ENCODE results near the gene NELFA.

The NELFA gene

DNA sequence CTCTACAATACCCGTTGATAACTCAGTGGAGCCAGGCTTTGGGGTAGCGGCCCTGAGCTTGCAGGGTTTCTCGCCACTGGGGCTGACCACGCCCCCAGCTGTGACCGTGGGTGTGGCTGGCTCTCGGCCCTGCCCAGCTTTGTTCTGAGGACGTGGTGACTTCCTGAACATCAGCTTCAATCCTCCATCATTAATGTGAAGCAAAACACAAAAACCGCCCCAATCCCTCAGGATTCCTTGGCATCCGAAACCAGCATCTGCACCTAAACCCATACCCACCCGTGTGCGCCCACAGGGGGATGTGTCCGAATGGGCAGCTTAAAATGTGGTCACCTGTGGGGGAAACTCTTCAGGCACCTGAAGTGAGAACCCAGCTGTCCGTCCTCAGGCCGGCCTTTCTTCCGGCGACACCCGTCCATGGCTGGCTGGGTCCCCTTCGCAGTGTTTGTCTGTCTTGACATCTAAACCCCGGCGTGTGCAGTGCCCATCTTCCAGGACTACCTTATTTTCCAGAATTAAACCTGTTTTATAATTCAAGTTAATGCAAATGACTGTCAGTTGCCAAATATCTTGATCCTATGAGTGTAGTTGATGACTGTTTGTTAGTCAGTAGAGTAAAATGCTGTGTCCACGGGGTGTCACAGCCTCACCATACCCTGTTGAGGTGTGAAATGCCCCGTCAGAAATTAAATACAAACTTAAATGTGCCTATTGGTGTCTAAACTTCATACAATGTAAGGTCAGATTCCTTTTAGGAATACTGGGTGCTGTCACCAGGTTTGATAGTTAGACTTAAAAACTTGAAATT lies 27.3 kb downstream of the NELFA start:
- FAIRE-seq, result no peak

DNA sequence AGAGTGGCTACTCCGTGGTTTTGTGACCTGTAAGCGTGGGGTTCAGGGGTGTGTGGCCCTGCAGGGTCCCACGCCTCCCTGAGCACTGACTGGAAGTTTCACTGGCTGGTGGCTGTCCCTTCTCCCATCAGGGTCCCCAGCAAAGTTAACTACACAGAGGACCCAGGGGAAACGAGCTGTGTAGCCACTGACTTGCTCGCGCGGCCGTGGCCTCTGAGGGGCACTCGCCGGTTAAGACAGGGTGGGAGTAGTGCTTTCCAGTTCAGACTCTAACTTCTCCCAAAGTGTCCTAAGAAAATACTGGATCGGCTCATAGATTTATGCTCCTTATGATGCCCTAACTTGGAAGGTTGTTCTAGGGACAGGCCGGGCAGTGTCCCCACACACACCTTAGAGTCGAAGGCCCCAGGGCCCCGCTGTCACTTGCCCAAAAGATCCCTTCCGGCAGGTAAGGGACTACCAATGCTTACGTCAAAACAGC lies 28.2 kb downstream of the NELFA start:
- FAIRE-seq, result no peak

DNA sequence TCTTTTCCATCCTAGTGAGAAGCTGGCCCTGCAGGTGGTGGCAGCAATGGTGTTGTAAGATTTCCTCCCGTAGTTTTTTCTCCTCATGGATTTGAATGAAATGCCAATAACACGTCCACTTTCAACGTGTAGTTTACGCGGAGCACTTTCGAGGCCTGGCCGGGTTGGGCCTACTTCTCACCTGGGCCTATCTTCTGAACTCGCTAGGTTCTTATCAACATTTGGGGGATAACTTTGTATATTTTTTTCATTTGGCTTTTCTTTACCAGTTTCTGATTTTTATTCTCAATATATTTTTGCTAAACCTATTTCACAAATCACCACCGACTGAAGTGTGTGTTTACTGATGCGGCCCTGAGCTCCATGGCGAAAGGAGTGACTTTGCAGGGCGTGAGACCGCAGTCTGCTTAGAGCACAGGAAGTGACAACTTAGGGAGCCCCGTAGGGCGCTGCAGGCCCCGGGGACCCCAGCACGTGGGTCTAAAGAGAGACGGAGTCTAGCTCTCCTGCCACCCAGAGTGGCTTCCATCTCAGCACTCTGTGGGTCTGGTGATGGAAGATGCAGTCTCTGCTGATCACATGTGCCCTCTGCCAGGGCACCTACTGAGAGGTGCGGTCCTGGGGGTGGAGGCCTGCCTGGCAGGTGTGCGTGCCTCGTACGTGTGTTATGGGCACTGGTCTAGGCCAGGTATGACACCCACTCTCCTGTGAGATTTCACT lies 29.1 kb downstream of the NELFA start:
- FAIRE-seq, result no peak

DNA sequence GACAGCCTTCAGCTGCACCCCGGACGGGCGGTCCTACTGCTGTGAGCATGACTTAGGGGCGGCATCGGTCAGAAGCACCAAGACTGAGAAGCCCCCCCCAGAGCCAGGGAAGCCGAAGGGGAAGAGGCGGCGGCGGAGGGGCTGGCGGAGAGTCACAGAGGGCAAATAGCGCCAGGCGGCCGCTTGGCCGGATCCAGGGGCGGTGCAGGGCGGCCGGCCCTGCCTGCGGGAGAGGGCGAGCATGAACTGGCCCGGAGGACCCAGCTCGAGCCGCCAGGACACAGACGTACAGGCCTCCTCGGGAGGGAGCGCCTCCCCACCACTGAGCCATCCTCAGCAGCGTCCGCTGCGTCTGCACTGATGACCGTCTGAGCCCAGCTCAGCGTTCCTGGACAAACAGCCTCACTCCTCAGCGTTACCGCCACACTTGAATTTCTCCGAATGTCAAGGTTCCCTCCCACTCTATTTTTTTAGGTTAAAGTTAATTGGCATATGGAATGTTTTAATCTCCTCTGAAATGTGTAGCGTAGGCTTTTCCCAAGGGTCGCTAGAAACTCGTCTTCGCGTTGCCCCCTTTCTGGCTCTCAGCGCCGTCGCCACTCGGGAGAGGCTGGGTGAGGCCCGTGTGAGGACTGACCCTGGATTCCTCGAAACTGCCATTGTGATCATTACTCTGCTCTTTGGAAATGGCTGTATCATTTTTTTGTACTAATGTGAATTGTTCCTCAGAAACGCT lies 29.9 kb downstream of the NELFA start:
- FAIRE-seq, result no peak

DNA sequence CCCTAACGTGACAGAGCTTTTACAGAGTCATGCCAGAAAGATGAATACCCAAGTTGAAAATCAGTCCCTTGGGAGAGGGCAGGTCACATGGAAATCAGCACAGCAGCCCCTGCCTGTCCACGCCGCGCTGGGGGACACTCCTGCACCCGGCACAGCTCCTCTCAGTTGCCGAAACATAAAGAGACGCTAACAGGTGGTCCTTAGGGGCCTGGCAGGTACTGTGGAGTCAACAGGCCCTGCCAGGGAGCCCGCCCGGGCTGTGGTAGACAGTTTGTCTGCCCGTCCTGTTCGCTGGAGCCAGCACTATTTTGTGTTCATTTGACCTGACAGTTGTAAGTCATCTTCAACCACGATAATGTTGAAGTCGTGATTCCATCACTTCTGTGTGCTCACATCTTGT lies 30.5 kb downstream of the NELFA start:
- no peak for FAIRE-seq

DNA sequence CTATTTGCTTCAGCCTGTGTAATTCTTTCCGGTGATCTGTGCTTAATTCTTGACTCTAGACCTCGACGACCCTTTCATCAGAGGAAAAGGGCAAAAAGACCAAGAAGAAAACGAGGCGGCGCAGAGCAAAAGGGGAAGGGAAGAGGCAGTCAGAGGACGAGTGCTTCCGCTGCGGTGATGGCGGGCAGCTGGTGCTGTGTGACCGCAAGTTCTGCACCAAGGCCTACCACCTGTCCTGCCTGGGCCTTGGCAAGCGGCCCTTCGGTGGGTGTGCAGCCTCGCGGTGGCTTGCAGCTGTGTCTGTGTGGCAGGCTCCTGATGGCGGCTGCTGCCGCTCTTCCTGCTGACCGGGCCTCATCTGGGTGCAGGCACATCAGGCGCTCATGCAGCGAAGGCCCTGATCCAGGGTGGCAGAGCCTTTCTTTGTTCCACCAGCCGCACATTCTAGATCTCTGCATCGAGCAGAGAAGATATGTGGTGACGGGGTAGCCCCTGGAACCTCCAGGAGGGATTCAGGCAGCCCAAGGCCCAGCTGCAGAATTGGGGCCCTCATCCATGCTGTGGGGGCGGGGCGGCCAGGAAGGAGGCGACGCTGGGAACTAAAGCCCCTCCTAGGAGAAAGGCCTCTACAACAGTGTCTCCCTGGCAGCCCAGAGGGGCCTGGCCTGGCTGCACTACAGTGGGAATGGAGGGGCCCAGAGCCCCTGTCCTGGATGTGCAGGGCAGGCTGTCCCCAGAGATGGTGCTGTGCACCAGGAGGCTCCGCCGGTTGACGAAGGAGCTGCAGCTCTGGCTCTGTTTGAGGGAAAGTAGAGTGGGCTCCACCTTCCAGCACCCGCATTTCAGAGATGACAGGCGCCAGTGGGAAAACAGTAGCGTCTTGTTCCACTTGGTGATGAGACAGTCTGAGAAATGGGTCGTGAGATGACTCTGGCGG lies 32.1 kb downstream of the NELFA start:
- no peak for FAIRE-seq

DNA sequence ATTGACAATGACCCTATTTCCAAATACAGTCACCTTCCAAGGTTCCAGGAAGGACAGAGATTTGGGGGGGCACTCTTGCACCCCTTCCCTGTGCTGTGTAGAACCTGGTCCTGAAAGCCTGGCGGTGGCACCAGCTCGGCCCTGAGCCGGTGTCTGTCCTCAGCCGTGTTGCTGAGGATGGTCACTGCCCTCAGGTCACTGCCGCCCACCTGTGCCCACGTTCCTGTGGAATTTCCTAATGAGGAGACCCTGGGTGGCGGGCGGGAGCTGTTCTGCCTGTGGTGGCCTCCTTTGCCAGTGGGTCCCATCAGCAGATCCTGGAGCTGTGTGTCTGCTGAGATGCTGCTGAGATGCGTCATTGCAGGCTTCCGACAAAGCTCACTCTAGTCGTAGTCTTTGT lies 32.9 kb downstream of the NELFA start:
- no peak for FAIRE-seq

DNA sequence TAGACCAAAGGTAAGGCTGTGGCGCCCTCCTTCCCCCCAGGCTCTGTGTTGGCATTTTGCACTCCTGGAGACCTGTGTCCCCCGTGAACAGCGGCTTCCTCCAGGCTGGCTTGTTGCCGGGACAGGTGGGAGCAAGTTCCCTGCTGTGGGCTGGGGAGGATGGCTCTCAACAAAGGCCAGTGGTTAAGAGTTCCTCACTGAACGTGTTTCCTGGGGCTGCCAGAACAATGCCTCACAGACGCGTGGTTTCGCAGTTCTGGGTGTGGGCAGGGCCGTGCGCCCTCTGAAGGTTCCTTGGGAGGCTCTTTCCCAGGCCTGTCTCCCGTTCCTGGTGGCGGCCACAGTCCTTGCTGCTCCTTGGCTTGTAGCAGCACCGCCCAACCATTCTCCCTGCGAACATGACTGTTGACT lies 33.4 kb downstream of the NELFA start:
- FAIRE-seq, result no peak

DNA sequence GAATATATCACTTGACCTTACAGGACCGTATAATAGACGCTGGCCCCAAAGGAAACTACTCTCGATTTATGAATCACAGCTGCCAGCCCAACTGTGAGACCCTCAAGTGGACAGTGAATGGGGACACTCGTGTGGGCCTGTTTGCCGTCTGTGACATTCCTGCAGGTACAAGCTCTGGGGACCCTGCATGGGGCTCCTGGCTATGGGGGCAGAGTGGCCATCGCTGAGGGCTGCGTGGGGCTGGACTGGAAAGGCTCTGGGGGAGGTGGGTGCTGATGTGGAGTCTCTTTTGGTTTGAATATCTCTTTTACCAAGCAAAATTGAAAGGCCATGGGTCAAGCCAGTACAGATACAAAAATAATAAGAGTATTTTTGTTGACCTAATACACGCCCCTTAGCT lies 33.9 kb downstream of the NELFA start:
- FAIRE-seq, result no peak

DNA sequence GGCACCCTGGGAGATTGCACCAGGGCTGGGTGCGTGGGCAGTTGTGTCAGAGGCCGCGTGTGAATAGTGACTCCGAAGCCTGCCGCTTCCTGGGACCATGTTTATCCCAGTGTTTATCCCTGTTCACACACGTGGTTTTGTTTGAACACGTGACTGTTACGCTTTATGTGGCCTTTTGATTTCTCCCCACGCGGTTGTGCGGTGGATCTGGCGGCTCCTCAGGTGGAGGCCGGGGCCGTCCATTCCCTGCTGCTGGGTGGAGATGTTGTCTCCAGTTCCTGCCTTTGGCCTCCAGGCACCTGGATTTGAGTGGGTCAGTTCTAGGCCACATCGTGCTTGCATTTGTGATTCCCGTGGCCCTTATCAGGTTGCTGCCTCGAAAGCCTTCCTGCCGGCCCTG lies 35.1 kb downstream of the NELFA start:
- FAIRE-seq, result no peak

DNA sequence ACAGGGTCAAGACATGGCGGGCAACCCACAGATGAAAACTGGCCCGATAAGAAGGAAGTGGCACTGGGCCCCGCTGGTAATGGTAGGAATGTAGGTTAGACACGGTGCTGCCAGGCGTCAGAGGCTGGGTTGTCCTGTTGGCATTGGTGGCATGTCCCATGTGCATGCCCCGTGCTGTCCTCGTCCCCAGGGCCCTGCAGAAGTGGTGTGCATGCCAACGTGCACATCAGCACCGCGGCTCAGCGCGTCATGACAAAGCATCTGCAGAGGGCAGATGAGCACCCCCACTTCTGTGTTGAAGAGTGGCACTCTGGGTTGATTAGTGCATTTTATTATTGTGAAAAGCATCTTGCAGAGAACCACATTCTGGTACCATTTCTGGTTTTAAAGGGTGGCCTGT lies 35.6 kb downstream of the NELFA start:
- no peak for FAIRE-seq

DNA sequence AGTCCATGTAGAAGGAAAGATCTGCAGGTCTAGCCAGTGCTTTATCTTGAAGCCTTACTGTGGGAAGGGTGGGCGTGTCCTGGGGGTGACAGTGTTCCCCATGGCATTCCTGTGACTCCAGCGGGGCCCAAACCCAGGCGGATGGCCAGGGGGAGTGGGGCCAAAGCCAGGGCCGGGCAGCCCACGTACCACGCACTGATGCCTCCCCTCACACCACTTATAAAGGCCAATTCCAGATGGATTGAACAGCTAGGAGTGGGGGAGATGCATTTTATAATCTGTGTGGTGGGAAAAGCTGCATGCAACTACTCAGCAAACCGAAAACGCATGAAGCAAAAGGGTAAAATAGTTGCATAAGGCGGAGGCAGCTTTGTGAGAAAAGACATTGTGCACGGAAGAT lies 36.4 kb downstream of the NELFA start:
- FAIRE-seq, result no peak

DNA sequence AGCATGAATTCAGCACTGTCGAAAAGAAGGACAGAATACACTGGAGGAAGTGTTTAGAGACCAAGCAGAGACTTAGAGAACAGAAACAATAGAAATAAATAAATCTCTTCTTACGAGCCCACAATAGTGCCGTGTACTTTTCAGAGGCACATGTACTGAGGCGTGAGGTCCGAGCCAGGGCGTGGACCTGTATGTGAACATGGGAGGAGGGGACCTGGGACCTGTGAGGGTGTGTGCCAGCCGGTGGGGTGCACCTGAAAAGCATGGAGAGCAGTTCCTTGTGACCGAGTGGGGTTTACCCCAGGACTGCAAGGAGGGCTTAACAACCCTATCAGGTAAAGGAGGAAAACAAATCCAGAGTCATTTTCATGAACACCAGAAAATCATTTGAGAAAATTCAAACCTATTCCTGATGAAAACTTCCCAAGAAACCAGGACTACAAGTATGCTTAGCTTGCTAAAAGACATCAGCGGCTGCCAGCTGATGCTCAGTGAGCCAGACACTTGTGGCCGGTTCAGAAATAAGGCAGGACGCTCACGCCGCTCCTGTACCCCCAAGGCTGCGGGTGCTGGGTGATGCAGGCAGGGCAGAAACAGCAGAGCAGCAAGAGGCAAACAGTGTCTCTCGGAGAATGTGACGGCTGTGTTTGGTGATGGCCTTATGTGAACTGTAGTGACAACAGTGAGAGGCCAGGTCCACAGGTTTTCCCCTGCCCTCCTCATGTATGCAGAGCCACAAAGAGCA lies 37.1 kb downstream of the NELFA start:
- no peak for FAIRE-seq

DNA sequence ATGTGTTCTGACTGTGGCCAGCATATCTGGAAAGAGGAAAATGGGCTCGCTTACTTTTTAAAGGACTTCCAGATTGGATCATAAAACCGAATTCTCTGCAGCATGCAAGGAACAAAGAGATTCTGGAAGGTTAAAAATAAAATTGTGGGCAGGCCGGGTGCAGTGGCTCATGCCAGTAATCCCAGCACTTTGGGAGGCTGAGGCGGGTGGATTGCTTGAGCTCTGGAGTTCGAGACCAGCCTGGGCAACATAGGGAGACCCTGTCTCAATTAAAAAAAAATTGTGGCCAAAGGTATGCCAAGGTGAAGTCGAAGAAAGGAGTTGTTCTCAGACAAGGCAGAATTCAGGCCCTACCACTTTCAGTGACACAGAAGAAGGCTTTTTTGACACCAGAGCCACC lies 37.8 kb downstream of the NELFA start:
- FAIRE-seq, result no peak

DNA sequence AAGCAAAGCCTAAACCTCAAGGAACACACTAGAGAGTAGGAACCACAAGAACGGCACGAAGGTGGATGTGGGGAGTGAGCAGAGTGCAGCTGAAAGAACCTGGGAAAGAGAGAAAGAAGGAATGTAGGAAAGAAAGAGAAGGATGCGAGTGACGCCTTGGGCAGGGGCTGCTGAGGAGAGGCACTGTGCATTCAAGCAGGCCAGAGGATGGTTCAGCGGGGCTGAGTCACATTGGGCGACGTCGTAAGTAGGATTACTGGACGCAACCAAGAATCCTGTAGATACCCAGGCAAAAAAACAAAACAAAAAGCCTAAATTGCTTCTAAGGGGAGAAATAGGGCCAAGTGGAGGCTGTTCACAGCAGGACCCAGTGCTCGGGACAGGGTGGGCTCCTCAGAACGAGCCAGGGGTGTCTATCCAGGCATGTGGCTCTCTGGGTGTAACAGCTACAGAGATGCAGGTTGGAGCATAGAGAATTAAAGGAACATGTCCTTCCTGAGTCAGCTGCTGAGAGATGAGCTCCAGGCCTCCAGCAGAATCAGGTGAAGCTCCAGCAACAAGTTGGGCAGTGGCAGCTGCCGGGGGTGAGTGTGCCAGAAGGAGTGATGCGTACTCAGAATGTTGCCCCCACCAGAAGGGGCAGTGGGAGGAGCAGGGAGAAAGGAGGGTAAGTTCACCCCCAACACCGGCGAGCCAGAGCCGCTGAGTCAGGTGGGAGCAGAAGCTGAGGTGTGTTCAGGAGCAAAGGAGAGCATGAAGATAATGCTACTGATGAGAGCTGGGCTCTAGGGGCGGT lies 38.6 kb downstream of the NELFA start:
- FAIRE-seq, result no peak

DNA sequence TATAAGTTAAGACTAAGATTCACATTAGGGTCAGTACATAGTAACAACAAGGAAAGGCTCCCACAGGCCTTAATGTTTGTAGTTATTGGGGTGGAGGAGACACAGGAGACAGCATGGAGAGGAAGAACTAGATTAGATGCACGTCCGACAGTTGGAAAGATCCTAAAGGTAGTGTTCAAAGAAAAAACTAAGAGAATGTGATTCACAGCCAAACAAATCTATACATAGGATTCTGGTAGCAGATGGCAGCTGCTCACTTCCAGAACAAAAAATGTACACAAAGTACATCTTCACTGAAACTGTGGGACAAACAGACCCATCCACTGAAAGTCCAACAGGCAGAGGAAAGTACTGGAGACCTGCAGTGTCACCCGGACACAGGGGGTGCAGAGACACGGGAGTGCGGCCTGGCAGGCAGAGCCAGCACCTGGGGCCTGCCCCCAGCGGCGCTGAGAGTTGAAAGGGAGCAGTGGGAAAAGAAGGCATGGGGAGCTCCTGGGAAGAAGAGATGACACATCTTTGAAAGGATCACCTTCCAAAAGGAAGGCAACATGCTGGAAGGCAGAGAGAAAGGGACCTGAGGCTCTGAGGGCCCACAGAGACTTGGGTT lies 40.0 kb downstream of the NELFA start:
- no peak for FAIRE-seq

DNA sequence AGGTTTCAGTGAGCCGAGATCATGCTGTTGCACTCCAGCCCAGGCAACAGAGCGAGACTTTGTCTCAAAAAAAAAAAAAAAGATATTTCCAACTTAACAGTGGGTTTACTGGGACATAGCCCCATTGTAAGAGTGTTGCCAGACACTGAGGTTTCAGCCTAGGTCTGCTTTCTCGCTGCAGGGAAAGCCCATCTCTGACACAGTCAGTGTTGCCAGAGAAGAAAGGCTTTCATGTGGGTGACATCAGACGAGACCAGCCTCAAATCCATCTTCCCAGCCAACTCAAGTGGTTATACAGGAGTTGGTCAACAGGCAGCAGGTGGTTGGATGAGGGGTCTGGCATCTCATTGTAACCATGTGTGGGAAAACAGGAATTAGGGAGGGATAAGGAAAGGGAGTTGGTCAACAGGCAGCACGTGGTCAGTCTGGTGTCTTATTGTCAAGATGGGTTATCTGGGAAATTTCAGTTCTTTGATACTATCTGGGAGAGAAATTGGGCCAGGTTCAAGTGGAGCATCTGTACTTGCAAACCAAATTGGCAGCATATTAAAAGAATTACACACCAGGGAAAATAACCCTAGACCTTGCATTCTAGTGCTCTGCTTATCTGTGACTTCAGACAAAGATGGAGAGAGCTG lies 41.1 kb downstream of the NELFA start:
- no peak for FAIRE-seq

DNA sequence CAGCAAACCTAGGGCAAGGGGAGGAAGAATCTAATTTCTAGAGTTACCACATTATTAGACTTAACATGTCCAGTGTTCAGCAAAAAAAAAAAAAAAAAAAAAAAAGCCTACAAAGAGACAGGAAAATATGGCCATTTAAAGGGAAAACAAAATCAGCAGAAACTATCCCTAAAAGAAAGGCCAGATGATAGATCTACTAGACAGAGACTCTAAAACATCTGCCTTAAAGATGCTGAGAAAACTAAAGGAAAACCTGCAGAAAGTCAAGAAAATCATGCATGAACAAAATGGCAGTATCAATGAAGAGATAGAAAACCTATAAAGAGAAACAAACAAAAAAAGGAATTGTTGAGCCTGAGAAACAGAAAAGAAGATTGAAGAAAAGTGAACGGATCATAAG lies 43.8 kb downstream of the NELFA start:
- no peak for FAIRE-seq

DNA sequence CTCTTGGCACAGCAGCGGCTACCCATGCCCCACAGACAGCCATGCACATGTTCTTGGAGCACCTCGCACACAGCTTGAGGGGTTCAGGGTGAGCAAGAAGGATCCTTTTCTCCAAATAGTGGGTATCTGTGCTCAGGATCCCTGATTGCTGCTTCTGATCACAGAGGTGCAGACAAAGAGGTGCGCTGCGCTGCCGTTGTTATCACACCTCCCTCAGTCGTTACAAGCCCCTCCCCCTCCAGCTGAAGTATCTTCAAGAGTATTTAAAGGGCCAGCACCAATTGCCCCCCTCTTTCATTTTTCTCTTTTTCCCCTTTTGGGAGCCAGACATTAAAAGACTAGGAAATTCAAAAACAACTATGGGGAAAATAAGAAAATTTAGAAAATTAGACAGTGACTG lies 44.3 kb downstream of the NELFA start:
- no peak for FAIRE-seq

DNA sequence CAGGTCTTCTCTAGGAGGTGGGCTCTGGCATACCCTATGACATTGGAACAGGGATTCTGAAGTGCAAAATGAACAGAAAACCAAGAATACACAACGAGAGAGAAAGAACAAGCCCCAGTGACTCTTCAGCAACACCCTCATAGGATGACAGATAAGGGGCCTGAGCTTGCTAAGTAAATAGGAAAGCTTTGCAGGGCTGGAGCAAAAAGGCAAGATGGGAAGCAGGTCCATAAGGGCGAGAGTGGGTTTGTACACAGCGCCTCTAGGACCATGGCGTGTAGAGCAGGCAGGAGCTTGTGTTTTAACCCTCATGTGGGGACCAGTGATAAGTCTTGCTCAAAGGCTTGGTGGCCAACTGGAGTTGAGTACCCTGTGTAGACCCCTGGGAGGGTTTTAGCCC lies 45.8 kb downstream of the NELFA start:
- FAIRE-seq, result no peak

Data from TTC549 (cell line).